AG04449 (cell line): ENCODE results near the gene OR14J1.
"Not testable (repeated sequence)": the region's sequence is repeated elsewhere in the genome, so short reads cannot be mapped to it uniquely, and the experiment has no call there.

ENCODE experiments used
- CTCF ChIA-PET: fragments of 350-600 bp; formaldehyde crosslinking; extraction: SDS; loops from one replicate; lab custom pipeline; 2021; ENCODE audit warnings: antibody characterized with exemption; lab: Yijun Ruan, JAX
- POLR2A ChIA-PET: fragments of 400-600, 350-600 bp; formaldehyde crosslinking; extraction: SDS; loops from one replicate; lab custom pipeline; 2020; ENCODE audit warnings: antibody characterized with exemption, inconsistent platforms; lab: Yijun Ruan, JAX
- DNase-seq: peaks from one replicate; pipeline ENCODE4 v3.0.0-alpha.2; 2010; ENCODE audit warnings: low read depth, low spot score
- H3K4me3 ChIP-seq: 2 replicates; pipeline ENCODE4 v1.5.1; 2011; ENCODE audit warnings: low read depth, mild to moderate bottlenecking, control low read depth, low read length
- CTCF ChIP-seq: IDR thresholded peaks from one replicate; pipeline ENCODE4 v1.5.1; 2011; ENCODE audit warnings: mild to moderate bottlenecking, moderate library complexity, low read length, control low read depth, inconsistent platforms; ENCODE audit not compliant: insufficient read depth; ENCODE audit errors: missing control alignments

OR14J1 gene

GRCh38 chr6:29295181-29295585 lies 6.3 kb upstream of the OR14J1 start:
- TF ChIP-seq CTCF = no peak
- POLR2A ChIA-PET = no interaction called here
- H3K4me3 ChIP-seq = no peak overlapping the region
- CTCF ChIA-PET = no interaction called here
- DNase-seq = no peak

- TF ChIP-seq CTCF = no peak
- CTCF ChIA-PET = no interaction called here
- POLR2A ChIA-PET = no interaction called here
- no peak for DNase-seq
- H3K4me3 ChIP-seq = no peak overlapping the region
Observed at GRCh38 chr6:29295623-29296022, 5.9 kb upstream of the OR14J1 start.

GRCh38 chr6:29319931-29320330 lies 18.4 kb downstream of the OR14J1 start:
- ChIA-PET POLR2A (no interaction called here), CTCF (no interaction called here)
- TF ChIP-seq CTCF = no peak
- no peak for DNase-seq
- no peak overlapping the region for H3K4me3 ChIP-seq

GRCh38 chr6:29323332-29323731 lies 21.8 kb downstream of the OR14J1 start:
- POLR2A ChIA-PET, CTCF ChIA-PET, H3K4me3 ChIP-seq, DNase-seq: not testable (repeated sequence)

- TF ChIP-seq CTCF = no peak
- POLR2A ChIA-PET = no interaction called here
- DNase-seq = no peak
- H3K4me3 ChIP-seq = no peak overlapping the region
- CTCF ChIA-PET = no interaction called here
Observed at GRCh38 chr6:29325777-29326176, 24.3 kb downstream of the OR14J1 start.

GRCh38 chr6:29332676-29333075 lies 31.2 kb downstream of the OR14J1 start:
- no peak for DNase-seq
- POLR2A ChIA-PET = no interaction called here
- no peak overlapping the region for H3K4me3 ChIP-seq
- TF ChIP-seq CTCF = no peak
- CTCF ChIA-PET = no interaction called here

- ChIA-PET POLR2A (no interaction called here), CTCF (no interaction called here)
- H3K4me3 ChIP-seq = no peak overlapping the region
- no peak for TF ChIP-seq CTCF
- no peak for DNase-seq
Observed at GRCh38 chr6:29336269-29336668, 34.8 kb downstream of the OR14J1 start.
